SU-DHL-6 (cell line): ENCODE measurements around the gene ST3GAL4.

ENCODE experiments used
- H2AFZ ChIP-seq: fragments of 200-600 bp; sonication (generic); 2 replicates; pipeline ENCODE4 v1.6.1; 2014; ENCODE audit warnings: low read depth, mild to moderate bottlenecking, moderate library complexity, mixed read lengths, antibody characterized with exemption, low read length; ENCODE audit not compliant: severe bottlenecking
- H3F3A ChIP-seq: fragments of 200-600 bp; shearing (Covaris generic); 2 replicates; pipeline ENCODE4 v1.6.0; 2016; ENCODE audit warnings: antibody characterized with exemption, mild to moderate bottlenecking; ENCODE audit not compliant: insufficient read depth
- H3K27ac ChIP-seq: fragments of 200-600 bp; sonication (generic); 2 replicates; pipeline ENCODE4 v1.5.1; 2016; ENCODE audit warnings: low read depth, mild to moderate bottlenecking, low read length, moderate library complexity, mixed read lengths
- H3K27me3 ChIP-seq: fragments of 200-600 bp; sonication (generic), shearing (Covaris generic); 2 replicates; pipeline ENCODE4 v1.6.0; 2014; ENCODE audit warnings: mild to moderate bottlenecking, low read length
- H3K36me3 ChIP-seq: fragments of 200-600 bp; sonication (generic); 2 replicates; pipeline ENCODE4 v1.6.1; 2014; ENCODE audit warnings: mild to moderate bottlenecking, low read length, mixed read lengths
- H3K4me2 ChIP-seq: fragments of 300-600, 200-600 bp; shearing (Covaris generic), sonication (generic); 2 replicates; pipeline ENCODE4 v1.6.0; 2014; ENCODE audit warnings: low read length, low read depth, mild to moderate bottlenecking; ENCODE audit not compliant: poor library complexity, severe bottlenecking
- H3K4me3 ChIP-seq: fragments of 200-600 bp; sonication (generic); 2 replicates; pipeline ENCODE4 v1.5.1; 2014; ENCODE audit warnings: antibody characterized with exemption, low read length, mild to moderate bottlenecking, mixed read lengths; ENCODE audit not compliant: insufficient read depth, poor library complexity, severe bottlenecking
- H3K79me2 ChIP-seq: fragments of 200-600 bp; sonication (generic); 2 replicates; pipeline ENCODE4 v1.6.1; 2014; ENCODE audit warnings: mild to moderate bottlenecking, low read length, moderate library complexity; ENCODE audit not compliant: insufficient read depth
- H3K9ac ChIP-seq: fragments of 200-600 bp; sonication (generic); 2 replicates; pipeline ENCODE4 v1.7.0; 2014; ENCODE audit warnings: mild to moderate bottlenecking, low read length
- H3K9me2 ChIP-seq: fragments of 200-600 bp; sonication (generic); replicated peaks from 2 replicates; pipeline ENCODE4 v1.6.1; 2014; ENCODE audit warnings: low read length; ENCODE audit not compliant: insufficient read depth
- H3K9me3 ChIP-seq: fragments of 200-600 bp; sonication (generic); 2 replicates; pipeline ENCODE4 v1.6.1; 2014; ENCODE audit warnings: low read length, mixed read lengths; ENCODE audit not compliant: insufficient read depth
- H4K20me1 ChIP-seq: fragments of 200-600 bp; sonication (generic); 2 replicates; pipeline ENCODE4 v1.6.1; 2014; ENCODE audit warnings: low read depth, mild to moderate bottlenecking, antibody characterized with exemption, low read length, moderate library complexity, mixed read lengths
- CTCF ChIP-seq: fragments of 200-600 bp; sonication (generic); IDR thresholded peaks from one replicate; pipeline ENCODE4 v1.5.1; 2017; ENCODE audit warnings: antibody characterized with exemption, mild to moderate bottlenecking, low read length, moderate library complexity; ENCODE audit not compliant: insufficient read depth, poor library complexity, severe bottlenecking
- EZH2phosphoT487 ChIP-seq: fragments of 200-600 bp; sonication (generic), shearing (Covaris generic); conservative IDR thresholded peaks from 2 replicates; pipeline ENCODE4 v1.6.1; 2018; ENCODE audit warnings: mild to moderate bottlenecking, antibody characterized with exemption, low read length, moderate library complexity, mixed read lengths

Gene ST3GAL4

GRCh38 chr11:126337474-126338241 lies 17.8 kb upstream of the ST3GAL4 start:
- H3F3A ChIP-seq, result no peaks in the 10 kb centered on the region
- H3K9ac ChIP-seq, result no peak overlapping the region
- H3K9me2 ChIP-seq, result no peaks in the 10 kb centered on the region
- H3K4me2 ChIP-seq, result no peak overlapping the region
- H3K36me3 ChIP-seq, result no peaks in the 10 kb centered on the region
- TF ChIP-seq EZH2phosphoT487, result no peak
- TF ChIP-seq CTCF, result no peak
- H3K27ac ChIP-seq, result no peak overlapping the region
- H4K20me1 ChIP-seq, result no peaks in the 10 kb centered on the region
- H3K9me3 ChIP-seq, result no peaks in the 10 kb centered on the region
- no peak overlapping the region for H2AFZ ChIP-seq
- H3K27me3 ChIP-seq, result no peaks in the 10 kb centered on the region
- H3K4me3 ChIP-seq, result no peak overlapping the region
- H3K79me2 ChIP-seq, result no peaks in the 10 kb centered on the region

- H3K27ac ChIP-seq, result no peak overlapping the region
- no peak overlapping the region for H3K4me3 ChIP-seq
- no peaks in the 10 kb centered on the region for H4K20me1 ChIP-seq
- no peaks in the 10 kb centered on the region for H3K79me2 ChIP-seq
- H3K9me3 ChIP-seq, result no peaks in the 10 kb centered on the region
- no peak overlapping the region for H3K4me2 ChIP-seq
- H3F3A ChIP-seq, result no peaks in the 10 kb centered on the region
- H3K9ac ChIP-seq, result no peak overlapping the region
- H3K36me3 ChIP-seq, result no peaks in the 10 kb centered on the region
- H3K27me3 ChIP-seq, result no peaks in the 10 kb centered on the region
- no peaks in the 10 kb centered on the region for H3K9me2 ChIP-seq
- TF ChIP-seq CTCF, result no peak
- no peak for TF ChIP-seq EZH2phosphoT487
- no peak overlapping the region for H2AFZ ChIP-seq
These were observed 17.0 kb upstream of the ST3GAL4 start for GRCh38 chr11:126338346-126339055.

- no peaks in the 10 kb centered on the region for H3F3A ChIP-seq
- TF ChIP-seq CTCF (no peak), EZH2phosphoT487 (no peak)
- no peaks in the 10 kb centered on the region for H3K9me3 ChIP-seq
- H3K4me2 ChIP-seq, result no peak overlapping the region
- no peak overlapping the region for H2AFZ ChIP-seq
- no peaks in the 10 kb centered on the region for H3K79me2 ChIP-seq
- H3K9ac ChIP-seq, result no peak overlapping the region
- no peaks in the 10 kb centered on the region for H3K36me3 ChIP-seq
- no peaks in the 10 kb centered on the region for H3K27me3 ChIP-seq
- H3K27ac ChIP-seq, result no peak overlapping the region
- H4K20me1 ChIP-seq, result no peaks in the 10 kb centered on the region
- no peaks in the 10 kb centered on the region for H3K9me2 ChIP-seq
- H3K4me3 ChIP-seq, result no peak overlapping the region
These were observed 16.2 kb upstream of the ST3GAL4 start for GRCh38 chr11:126339073-126339862.
